Mesothelial cell of epicardium (in vitro differentiated cells): ENCODE measurements around the gene CEACAM3. TPM values are rescaled to one million over a fixed set of nuclear protein-coding genes. Genes with fewer than 3 reads are reported as not detected.

Experiments used
- DNase-seq, 2 experiments: peaks; one replicate each; pipeline ENCODE4 v3.0.0; 2021; ENCODE audit warnings: low spot score in 2 of 2; ENCODE audit not compliant: unreplicated experiment in 2 of 2
- H3K27ac Mint-ChIP-seq: 2 replicates; pipeline ENCODE4 v1.8.0; 2021; ENCODE audit warnings: mixed read lengths
- H3K27me3 Mint-ChIP-seq: 2 replicates; pipeline ENCODE4 v1.8.0; 2021; ENCODE audit warnings: low read depth, mixed read lengths
- H3K36me3 Mint-ChIP-seq: 2 replicates; pipeline ENCODE4 v1.8.0; 2021; ENCODE audit warnings: mixed read lengths
- H3K4me1 Mint-ChIP-seq: 2 replicates; pipeline ENCODE4 v1.8.0; 2021; ENCODE audit warnings: mixed read lengths
- H3K4me3 Mint-ChIP-seq: 2 replicates; pipeline ENCODE4 v1.8.0; 2021; ENCODE audit warnings: mild to moderate bottlenecking, moderate library complexity, mixed read lengths
- H3K9me3 Mint-ChIP-seq: 2 replicates; pipeline ENCODE4 v1.8.0; 2021; ENCODE audit warnings: mixed read lengths
- CTCF ChIP-seq: fragments of 200-600 bp; sonication (generic); IDR thresholded peaks from one replicate; pipeline ENCODE4 v1.5.0; 2021; ENCODE audit warnings: antibody characterized with exemption; ENCODE audit not compliant: unreplicated experiment
- total RNA-seq: library from RNA; stranded (reverse); gene quantifications from 3 replicates; pipeline ENCODE4 v1.2.1, GENCODE V29; 2021

CEACAM3 gene
- total RNA-seq, 1 donor from 2014 or later = not detected

- Mint-ChIP-seq H3K9me3 (peaks cover 45% of the 10 kb centered on the region), H3K4me1 (no peaks in the 10 kb centered on the region), H3K4me3 (no peak overlapping the region), H3K27me3 (peaks cover 8% of the 10 kb centered on the region), H3K36me3 (no peaks in the 10 kb centered on the region), H3K27ac (no peak overlapping the region)
- TF ChIP-seq CTCF = no peak
- no peak for DNase-seq
These were observed 514 bp downstream of the CEACAM3 start for GRCh38 chr19:41796901-41797300.

- H3K9me3 Mint-ChIP-seq = peaks cover 57% of the 10 kb centered on the region
- H3K27me3 Mint-ChIP-seq = peaks cover 3% of the 10 kb centered on the region
- no peak overlapping the region for H3K4me3 Mint-ChIP-seq
- no peak for DNase-seq
- no peaks in the 10 kb centered on the region for H3K4me1 Mint-ChIP-seq
- no peak overlapping the region for H3K27ac Mint-ChIP-seq
- H3K36me3 Mint-ChIP-seq = no peaks in the 10 kb centered on the region
- no peak for TF ChIP-seq CTCF
These were observed 3.1 kb downstream of the CEACAM3 start for GRCh38 chr19:41799444-41800000.

- Mint-ChIP-seq H3K36me3 (no peaks in the 10 kb centered on the region), H3K27me3 (no peaks in the 10 kb centered on the region), H3K4me1 (no peaks in the 10 kb centered on the region), H3K9me3 (peaks cover 65% of the 10 kb centered on the region), H3K4me3 (no peak overlapping the region), H3K27ac (no peak overlapping the region)
- TF ChIP-seq CTCF = no peak
- DNase-seq = no peak
These were observed 4.6 kb downstream of the CEACAM3 start for GRCh38 chr19:41801031-41801430.

DNA sequence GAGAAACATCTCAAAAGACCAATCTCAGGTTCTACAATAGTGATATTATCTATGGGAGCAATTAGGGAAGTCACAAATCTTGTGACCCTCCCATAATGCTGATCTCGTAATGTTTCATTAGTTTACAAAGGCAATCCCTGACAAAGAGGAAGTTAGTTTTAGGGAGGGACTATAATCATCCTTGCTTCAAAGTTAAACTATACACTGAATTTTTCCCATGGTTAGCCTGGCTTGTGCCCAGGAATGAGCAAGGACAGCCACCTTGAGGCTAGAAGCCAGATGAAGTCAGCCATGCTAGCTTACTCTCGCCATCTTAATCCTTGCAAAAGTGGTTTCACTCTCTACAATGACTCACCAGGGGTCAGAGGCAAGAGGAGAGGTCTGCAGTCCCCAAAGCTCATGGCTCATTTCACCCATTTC, 5.4 kb downstream of the CEACAM3 start:
- Mint-ChIP-seq H3K36me3 (no peaks in the 10 kb centered on the region), H3K4me3 (no peak overlapping the region), H3K27me3 (no peaks in the 10 kb centered on the region), H3K27ac (no peak overlapping the region), H3K4me1 (no peaks in the 10 kb centered on the region), H3K9me3 (peaks cover 59% of the 10 kb centered on the region)
- no peak for TF ChIP-seq CTCF
- DNase-seq = no peak

DNA sequence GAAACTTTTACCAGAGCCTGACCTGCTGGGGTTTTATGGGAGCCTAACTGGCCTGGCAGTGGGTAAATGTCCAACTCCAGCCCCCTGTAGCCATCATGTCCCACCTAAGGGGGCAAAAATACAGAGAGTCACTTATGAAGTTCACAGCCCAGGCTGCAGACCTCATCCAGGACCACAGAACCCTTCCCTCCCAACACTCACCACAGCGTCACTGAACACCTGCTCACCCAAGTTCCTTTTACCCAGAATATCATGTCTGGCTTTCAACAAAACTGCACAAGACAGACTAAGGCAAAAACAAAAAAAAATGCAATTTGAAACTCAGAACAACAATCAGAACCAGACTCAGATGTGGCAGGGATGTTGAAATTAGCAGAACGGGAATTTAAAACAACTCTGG, 6.4 kb downstream of the CEACAM3 start:
- no peaks in the 10 kb centered on the region for H3K4me1 Mint-ChIP-seq
- H3K36me3 Mint-ChIP-seq = no peaks in the 10 kb centered on the region
- H3K4me3 Mint-ChIP-seq = no peak overlapping the region
- no peaks in the 10 kb centered on the region for H3K27me3 Mint-ChIP-seq
- no peak for TF ChIP-seq CTCF
- no peak overlapping the region for H3K27ac Mint-ChIP-seq
- peaks cover 54% of the 10 kb centered on the region for H3K9me3 Mint-ChIP-seq
- DNase-seq = no peak

DNA sequence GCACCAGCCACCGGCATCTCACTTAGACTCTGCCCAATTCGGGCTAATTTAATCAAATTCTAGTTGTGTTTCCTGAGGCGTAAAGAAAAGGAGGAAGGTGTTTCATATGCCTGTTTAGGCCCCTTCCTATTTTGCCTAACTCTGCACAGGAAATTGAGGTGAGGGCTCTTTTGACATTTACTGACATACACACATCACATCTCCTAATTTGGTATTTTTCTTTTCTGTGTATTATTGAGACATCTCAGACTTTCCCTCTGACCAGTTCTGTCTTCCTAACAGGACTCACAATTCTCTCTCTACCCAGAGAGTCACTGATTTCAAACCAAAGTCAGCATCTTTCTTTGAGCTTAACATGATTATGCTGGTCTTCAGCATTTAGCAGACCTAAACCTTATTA, 7.9 kb downstream of the CEACAM3 start:
- no peak for DNase-seq
- H3K27ac Mint-ChIP-seq = no peak overlapping the region
- peaks cover 53% of the 10 kb centered on the region for H3K9me3 Mint-ChIP-seq
- H3K4me1 Mint-ChIP-seq = no peaks in the 10 kb centered on the region
- no peaks in the 10 kb centered on the region for H3K27me3 Mint-ChIP-seq
- TF ChIP-seq CTCF = no peak
- H3K36me3 Mint-ChIP-seq = no peaks in the 10 kb centered on the region
- no peak overlapping the region for H3K4me3 Mint-ChIP-seq
